ENCODE measurements around the gene SERF1B.
"Not testable (repeated sequence)": the region's sequence is repeated elsewhere in the genome, so short reads cannot be mapped to it uniquely, and the experiment has no call there.

The SERF1B gene

DNA sequence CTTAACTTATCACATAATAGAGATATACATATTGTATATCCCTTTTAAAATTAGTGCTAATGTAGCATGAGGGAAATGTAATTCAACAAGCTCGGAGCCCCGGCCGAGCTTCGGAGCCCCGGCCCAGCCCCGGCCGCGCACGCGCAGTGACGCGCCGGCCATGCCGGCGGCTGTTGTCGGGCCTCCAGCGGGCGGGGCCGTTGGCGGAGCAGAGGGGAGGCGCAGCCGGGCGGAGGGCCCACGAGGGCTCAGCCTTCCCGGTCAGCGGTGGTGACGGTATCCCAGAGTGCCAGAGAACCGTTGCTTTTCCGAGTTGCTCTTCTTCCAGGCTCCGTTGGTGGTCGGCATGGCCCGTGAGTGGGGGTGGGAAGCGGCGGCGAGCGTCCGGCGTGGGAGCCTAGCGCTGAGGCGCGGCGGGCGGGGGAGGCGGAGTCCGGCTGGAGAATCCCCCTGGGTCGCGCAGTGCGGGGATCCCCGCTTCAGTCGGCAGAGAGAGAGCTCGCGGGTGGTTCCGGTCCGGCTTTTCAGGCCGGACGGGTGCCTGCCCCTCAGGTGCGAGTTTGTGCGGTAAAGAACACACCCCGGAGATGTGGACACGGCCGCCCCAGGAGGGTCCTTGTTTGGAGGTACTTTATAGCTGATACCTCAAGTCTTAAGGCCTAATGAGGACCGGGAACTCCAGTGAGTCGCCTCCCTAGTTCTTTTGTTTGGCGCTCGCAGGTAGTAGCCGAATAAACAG, at the start of gene SERF1B:
Gene SERF1B (plus strand): TSS at position 146 of the 739 bp plus-strand sequence. CDS start 201 bp downstream, at position 347.
- not testable (repeated sequence) for H3K27ac ChIP-seq; H3K9me3 ChIP-seq (replicated peaks in 1 of 11); H3K36me3 ChIP-seq; H3K27me3 ChIP-seq; H4K20me1 ChIP-seq; H3K4me3 ChIP-seq; H3K9ac ChIP-seq; H3K4me1 ChIP-seq; H3K4me2 ChIP-seq

DNA sequence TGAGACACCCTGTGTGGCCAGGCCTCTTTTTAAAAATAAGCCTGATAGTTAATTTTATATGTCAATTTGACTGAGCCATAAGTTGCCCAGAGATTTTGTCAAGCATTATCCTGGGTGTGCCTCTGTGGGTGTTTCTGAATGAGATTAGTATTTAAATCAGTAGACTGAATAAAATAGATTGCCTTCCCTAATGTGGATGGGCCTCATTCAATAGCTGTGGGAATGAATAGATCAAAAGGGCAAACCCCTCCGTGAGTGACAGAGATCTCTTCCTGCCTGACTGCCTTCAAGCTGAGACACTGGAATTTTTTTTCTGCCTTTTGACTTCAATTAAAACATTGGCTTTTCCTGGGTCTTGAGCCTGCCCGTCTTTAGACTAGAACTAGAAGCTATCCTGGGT, 33.3 kb upstream of the SERF1B start:
- not testable (repeated sequence) for H3K4me2 ChIP-seq; H3K9ac ChIP-seq; H3K27ac ChIP-seq; H3K4me3 ChIP-seq; H4K20me1 ChIP-seq; H3K9me3 ChIP-seq (replicated peaks in 1 of 11); H3K36me3 ChIP-seq; H3K27me3 ChIP-seq; H3K4me1 ChIP-seq

DNA sequence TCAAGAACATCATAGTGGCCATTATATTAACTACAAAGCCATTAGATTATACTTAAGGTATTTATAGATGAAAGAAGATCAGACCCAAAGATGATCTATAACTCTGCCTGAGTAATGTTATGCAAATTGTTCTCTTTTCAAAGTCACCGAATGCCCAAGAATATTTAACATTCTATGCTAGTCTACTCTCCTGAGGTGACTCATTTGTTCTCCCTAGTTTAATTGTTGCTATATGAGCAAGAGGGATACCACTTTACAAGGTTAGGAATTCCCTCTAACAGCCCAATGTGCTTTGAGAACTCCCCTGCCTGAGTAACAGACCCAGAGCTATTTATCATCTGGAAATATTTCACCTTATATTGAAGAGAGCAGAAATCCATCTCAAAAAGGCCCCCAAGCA, 29.5 kb upstream of the SERF1B start:
- not testable (repeated sequence) for H3K27ac ChIP-seq; H3K36me3 ChIP-seq; H4K20me1 ChIP-seq; H3K9ac ChIP-seq; H3K4me2 ChIP-seq; H3K9me3 ChIP-seq (replicated peaks in 1 of 11); H3K4me3 ChIP-seq; H3K4me1 ChIP-seq; H3K27me3 ChIP-seq

DNA sequence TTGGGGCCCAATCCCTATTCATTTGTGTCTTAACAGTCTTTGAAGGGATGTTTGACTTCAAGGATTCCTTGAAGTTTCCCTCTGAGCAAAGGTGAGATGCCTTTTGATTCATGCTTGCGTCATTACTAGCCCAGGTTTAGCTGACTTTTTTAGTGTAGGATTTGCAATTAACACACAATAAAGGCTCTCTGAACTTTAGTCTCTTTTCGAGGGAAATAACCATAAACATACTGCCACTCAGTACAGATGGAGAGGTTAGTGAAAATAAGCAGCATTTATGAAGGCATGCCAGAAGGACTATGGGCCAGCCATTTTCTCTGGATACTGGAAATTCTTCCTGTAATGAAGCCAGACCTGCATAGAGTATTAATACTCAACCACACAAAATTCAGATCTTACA, 4.4 kb upstream of the SERF1B start:
- not testable (repeated sequence) for H4K20me1 ChIP-seq; H3K4me1 ChIP-seq; H3K9ac ChIP-seq; H3K27ac ChIP-seq; H3K27me3 ChIP-seq; H3K4me3 ChIP-seq; H3K4me2 ChIP-seq; H3K9me3 ChIP-seq (replicated peaks in 1 of 11); H3K36me3 ChIP-seq

DNA sequence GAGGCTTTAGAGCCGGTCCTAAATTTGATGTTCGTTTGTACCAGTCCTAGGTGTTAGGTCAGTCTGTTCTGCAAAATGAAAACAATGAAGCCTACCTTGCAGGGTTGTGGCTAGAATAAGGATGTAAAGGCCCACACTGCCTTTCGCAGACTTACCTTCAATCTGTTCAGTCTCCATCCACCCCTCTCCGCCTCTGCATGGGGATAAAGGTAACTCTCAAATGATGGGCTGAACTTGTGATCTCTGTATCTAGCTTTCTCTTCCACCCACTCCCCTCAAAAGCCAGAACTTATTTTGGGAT, 744 bp downstream of the SERF1B start:
- H3K36me3 ChIP-seq; H3K4me3 ChIP-seq; H4K20me1 ChIP-seq; H3K4me2 ChIP-seq; H3K4me1 ChIP-seq; H3K9ac ChIP-seq; H3K9me3 ChIP-seq (replicated peaks in 1 of 11); H3K27me3 ChIP-seq; H3K27ac ChIP-seq: not testable (repeated sequence)

DNA sequence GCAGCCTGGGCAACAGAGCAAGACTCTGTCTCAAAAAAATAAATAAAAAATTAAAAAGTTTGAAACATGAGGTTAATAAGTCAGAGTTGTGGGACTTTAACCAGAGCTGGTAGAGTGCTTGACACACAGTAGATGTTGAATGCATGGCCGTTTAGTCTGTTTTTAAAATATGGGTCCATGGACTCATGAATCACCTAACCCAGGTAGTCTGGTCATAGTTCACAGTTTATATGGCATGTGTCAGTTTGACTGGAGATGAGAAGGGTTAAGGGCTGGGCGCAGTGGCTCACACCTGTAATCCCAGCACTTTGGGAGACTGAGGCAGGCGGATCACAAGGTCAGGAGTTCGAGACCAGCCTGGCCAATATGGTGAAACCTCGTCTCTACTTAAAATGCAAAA, 6.2 kb downstream of the SERF1B start:
- H3K9me3 ChIP-seq (replicated peaks in 1 of 11); H3K4me1 ChIP-seq; H3K9ac ChIP-seq; H3K36me3 ChIP-seq; H3K27ac ChIP-seq; H3K4me3 ChIP-seq; H4K20me1 ChIP-seq; H3K4me2 ChIP-seq; H3K27me3 ChIP-seq: not testable (repeated sequence)

DNA sequence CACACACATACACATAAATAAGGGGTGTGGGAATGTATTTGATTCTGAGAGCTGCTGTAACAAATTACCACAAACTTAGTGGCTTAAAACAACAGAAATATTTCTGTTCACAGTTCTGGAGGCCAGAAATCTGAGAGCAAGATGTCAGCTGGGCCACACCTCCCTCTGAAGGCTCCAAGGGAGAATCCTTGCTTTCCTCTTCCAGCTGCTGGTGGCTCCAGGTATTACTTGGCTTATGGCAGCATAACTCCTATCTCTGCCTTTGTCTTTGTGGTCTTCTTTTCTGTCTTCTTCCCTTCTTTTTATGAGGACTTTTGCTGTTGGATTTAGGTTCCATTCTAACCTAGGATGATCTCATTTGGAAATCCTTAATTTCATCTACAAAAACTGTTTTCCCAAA, 16.4 kb downstream of the SERF1B start:
- H3K36me3 ChIP-seq, H3K4me3 ChIP-seq: not testable (repeated sequence)

DNA sequence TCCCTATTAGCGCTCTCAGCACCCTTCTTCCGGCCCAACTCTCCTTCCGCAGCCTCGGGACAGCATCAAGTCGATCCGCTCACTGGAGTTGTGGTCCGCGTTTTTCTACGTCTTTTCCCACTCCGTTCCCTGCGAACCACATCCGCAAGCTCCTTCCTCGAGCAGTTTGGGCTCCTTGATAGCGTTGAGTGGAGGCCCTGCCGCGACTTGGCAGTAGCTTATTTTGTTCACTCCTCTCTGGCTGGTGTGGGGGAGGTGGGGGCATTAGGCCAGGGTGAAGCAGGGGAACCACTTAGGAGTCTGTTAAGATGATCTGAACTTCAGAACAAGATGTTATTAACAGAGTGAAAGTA, 24.7 kb downstream of the SERF1B start:
- not testable (repeated sequence) for H3K9me3 ChIP-seq (replicated peaks in 1 of 11); H3K4me2 ChIP-seq; H3K4me1 ChIP-seq; H4K20me1 ChIP-seq; H3K36me3 ChIP-seq; H3K9ac ChIP-seq; H3K27ac ChIP-seq; H3K27me3 ChIP-seq; H3K4me3 ChIP-seq

More for the DNA sequence above, 16.4 kb downstream of the SERF1B start:
- H3K4me1 ChIP-seq; H3K9ac ChIP-seq; H3K27ac ChIP-seq; H4K20me1 ChIP-seq; H3K9me3 ChIP-seq (replicated peaks in 1 of 11); H3K4me2 ChIP-seq; H3K27me3 ChIP-seq: not testable (repeated sequence)

DNA sequence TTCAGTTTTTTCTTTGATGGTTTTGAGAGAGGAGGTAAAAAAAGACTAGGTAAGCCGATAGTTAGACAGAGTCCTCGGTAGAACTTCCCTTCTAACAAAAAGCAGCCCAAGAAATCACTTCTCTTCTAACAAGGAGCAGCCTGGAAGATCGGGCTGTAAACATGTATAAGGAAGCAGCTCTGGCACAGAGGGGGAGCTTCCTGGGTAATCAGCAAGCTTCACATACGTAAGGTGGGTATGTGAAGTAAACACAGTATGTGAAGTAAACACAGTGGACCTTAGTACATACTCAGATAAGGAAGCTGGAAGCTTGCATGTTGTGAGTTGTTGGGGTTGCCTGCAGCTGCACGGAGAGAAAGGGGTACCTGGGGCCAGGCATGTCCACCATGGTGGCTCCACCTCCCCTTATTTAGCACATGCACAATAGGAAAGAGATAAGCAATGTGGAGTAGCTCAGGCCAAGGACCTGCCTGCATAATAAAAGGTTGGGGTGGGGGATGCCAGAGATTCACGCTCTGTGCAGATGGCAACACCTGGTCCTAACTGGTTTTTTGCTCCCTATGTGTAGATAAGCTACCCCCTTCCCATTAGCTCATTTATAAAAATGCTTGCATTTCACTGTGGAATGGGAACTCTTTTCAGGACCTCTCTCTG, 31.4 kb downstream of the SERF1B start:
- H3K9me3 ChIP-seq (replicated peaks in 1 of 11); H3K4me1 ChIP-seq; H3K27me3 ChIP-seq; H3K9ac ChIP-seq; H3K36me3 ChIP-seq; H3K27ac ChIP-seq; H4K20me1 ChIP-seq; H3K4me2 ChIP-seq; H3K4me3 ChIP-seq: not testable (repeated sequence)

DNA sequence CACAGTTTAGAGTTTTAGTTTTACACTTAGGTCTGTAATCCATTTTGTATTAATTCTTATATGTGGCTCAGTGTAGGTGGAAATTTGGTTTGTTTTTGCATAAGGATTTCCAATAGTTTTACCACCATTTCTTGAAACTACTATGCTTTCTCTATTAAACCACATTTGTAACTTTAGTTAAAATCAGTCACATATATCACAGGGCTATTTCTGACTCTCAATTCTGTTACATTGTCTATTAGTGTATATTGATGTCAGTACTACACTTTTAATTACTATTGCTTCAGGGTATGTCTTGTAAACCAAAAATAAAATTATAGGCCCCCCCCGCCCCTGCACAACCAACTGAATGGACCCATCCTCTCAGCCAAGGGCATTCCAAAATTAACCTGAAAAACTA, 32.1 kb downstream of the SERF1B start:
- H3K9me3 ChIP-seq (replicated peaks in 1 of 11); H3K4me2 ChIP-seq; H3K4me3 ChIP-seq; H4K20me1 ChIP-seq; H3K27me3 ChIP-seq; H3K4me1 ChIP-seq; H3K36me3 ChIP-seq; H3K9ac ChIP-seq; H3K27ac ChIP-seq: not testable (repeated sequence)

DNA sequence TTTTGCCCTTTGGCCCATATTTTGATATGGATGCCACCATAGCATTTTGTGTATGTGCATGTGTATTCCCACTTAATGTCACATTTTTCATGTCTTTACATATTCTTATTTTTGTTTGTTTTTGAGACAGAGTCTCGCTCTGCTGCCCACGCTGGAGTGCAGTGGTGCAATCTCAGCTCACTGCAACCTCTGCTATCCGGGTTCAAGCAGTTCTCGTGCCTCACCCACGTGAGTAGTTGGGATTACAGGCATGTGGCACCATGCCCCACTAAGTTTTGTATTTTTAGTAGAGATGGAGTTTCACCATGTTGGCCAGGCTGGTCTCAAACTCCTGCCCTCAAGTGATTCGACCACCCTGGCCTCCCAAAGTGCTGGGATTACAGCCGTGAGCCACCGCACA, 52.6 kb downstream of the SERF1B start:
- not testable (repeated sequence) for H3K27me3 ChIP-seq; H3K4me2 ChIP-seq; H3K9ac ChIP-seq; H3K27ac ChIP-seq; H3K4me3 ChIP-seq; H4K20me1 ChIP-seq; H3K9me3 ChIP-seq (replicated peaks in 1 of 11); H3K4me1 ChIP-seq; H3K36me3 ChIP-seq

DNA sequence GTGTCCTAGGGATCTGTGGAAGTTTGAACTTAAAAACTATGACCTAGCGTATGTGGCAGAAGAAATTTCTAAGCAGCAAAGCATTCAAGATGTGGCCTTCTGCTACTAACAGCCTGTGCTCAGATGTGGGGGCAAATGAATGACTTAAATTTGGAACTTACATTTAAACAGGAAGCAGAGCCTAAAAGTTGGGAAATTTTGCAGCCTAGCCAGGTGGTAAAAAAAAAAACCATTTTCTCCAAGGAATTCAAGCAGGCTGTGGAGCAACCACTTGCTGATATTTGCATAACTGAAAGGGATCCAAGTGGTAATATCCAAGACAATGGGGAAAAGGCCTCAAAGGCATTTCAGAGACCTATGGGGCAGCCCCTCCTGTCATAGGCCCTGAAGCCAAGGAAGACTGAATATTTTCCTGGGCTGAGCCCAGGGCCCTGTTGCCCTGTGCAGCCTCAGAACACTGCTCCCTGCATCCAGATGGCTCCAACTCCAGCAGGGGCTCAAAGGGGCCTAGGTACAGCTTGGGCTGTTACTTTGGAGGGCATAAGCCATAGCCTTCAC, 63.9 kb downstream of the SERF1B start:
- not testable (repeated sequence) for H3K4me2 ChIP-seq; H3K4me1 ChIP-seq; H3K27me3 ChIP-seq; H4K20me1 ChIP-seq; H3K27ac ChIP-seq; H3K9ac ChIP-seq; H3K4me3 ChIP-seq; H3K36me3 ChIP-seq; H3K9me3 ChIP-seq (replicated peaks in 1 of 11)

DNA sequence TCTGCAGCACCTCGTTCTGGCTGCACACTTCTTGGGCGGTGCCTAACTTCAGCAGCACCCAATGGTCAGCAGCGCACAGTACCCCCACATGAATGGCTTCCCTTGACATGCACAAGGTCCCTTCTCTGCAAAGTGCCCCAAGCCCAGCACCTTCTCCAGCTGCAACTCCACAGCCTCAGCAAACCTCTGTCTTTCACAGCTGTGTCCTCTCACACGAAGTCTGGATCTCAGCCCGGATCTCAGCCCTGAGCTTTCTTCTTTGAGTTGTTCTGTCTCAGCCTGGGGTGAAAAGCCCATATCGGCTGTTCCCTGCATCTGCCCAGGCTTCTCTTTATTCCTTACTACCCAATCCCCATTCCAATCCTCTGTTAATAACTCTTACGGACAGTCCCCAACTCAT, 66.7 kb downstream of the SERF1B start:
- H4K20me1 ChIP-seq; H3K9me3 ChIP-seq (replicated peaks in 1 of 11); H3K9ac ChIP-seq; H3K4me3 ChIP-seq; H3K4me2 ChIP-seq; H3K36me3 ChIP-seq; H3K27me3 ChIP-seq; H3K27ac ChIP-seq; H3K4me1 ChIP-seq: not testable (repeated sequence)

All from BLaER1 treated with 17β-estradiol and CSF1 and Interleukin-3, amounts not matched to agents 10 nM and 100 nM (cell line).